Measurements from ENCODE around the gene EEA1. TPM values are rescaled to one million over a fixed set of nuclear protein-coding genes. Genes with fewer than 3 reads are reported as not detected.

The EEA1 gene
- total RNA-seq, 1 donor from 2014 or later = 12.0 TPM

DNA sequence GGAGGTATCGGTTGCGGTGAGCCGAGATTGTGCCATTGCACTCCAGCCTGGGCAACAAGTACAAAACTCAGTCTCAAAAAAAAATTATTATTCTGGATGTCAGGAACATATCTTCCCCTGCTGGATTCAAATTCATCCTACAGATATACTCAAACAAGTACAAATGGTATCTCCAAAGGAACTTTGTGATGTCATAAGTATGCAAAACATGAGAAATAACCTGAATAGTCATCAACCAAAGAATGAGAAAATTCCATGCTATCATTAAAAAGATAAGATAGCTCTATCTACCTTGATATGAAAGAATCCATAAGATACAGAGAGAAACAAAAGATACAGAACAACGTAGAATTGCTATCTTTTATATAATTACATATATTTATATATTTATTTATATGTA, 67.7 kb downstream of the EEA1 start:
- H3K36me3 Mint-ChIP-seq (ENCODE audit: unreplicated experiment) = peaks cover 4% of the 10 kb centered on the region
- DNase-seq = no peak
- no peaks in the 10 kb centered on the region for H3K9me3 Mint-ChIP-seq (ENCODE audit: unreplicated experiment)
- H3K27ac Mint-ChIP-seq (ENCODE audit: unreplicated experiment) = no peak overlapping the region
- peaks cover 2% of the 10 kb centered on the region for H3K27me3 Mint-ChIP-seq (ENCODE audit: unreplicated experiment)
- H3K4me1 Mint-ChIP-seq (ENCODE audit: low read depth, unreplicated experiment) = no peaks in the 10 kb centered on the region
- H3K4me3 Mint-ChIP-seq (ENCODE audit: unreplicated experiment) = no peak overlapping the region
- TF ChIP-seq, protein P1, sequence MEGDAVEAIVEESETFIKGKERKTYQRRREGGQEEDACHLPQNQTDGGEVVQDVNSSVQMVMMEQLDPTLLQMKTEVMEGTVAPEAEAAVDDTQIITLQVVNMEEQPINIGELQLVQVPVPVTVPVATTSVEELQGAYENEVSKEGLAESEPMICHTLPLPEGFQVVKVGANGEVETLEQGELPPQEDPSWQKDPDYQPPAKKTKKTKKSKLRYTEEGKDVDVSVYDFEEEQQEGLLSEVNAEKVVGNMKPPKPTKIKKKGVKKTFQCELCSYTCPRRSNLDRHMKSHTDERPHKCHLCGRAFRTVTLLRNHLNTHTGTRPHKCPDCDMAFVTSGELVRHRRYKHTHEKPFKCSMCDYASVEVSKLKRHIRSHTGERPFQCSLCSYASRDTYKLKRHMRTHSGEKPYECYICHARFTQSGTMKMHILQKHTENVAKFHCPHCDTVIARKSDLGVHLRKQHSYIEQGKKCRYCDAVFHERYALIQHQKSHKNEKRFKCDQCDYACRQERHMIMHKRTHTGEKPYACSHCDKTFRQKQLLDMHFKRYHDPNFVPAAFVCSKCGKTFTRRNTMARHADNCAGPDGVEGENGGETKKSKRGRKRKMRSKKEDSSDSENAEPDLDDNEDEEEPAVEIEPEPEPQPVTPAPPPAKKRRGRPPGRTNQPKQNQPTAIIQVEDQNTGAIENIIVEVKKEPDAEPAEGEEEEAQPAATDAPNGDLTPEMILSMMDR (IDR thresholded peaks at IDR 0.05; ENCODE audit: partially characterized antibody, unreplicated experiment) = no peak

DNA sequence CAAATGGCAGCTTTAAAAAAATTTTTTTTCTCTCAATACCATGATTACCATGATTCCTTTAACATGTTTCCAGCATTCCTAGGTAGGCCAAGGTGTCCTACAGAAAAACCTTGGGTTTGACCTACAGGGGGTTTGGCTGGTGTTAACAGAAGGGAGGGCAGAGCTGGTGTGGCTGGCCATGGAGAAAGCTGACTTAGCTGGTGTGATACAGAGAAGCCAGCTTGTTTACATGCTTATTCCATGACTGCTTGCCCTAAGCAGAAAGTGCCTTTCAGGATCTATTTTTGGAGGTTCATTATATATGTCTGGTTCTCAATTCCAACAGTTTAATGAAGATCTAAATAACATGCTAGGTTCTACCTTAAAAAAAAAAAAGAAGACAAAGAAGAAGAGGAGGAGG, 68.6 kb downstream of the EEA1 start:
- DNase-seq = no peak
- Mint-ChIP-seq H3K4me3 (ENCODE audit: unreplicated experiment) (no peak overlapping the region), H3K9me3 (ENCODE audit: unreplicated experiment) (no peaks in the 10 kb centered on the region), H3K27ac (ENCODE audit: unreplicated experiment) (no peak overlapping the region), H3K36me3 (ENCODE audit: unreplicated experiment) (peaks cover 4% of the 10 kb centered on the region), H3K4me1 (ENCODE audit: low read depth, unreplicated experiment) (no peaks in the 10 kb centered on the region), H3K27me3 (ENCODE audit: unreplicated experiment) (peaks cover 2% of the 10 kb centered on the region)
- TF ChIP-seq, protein P1 (IDR thresholded peaks at IDR 0.05; ENCODE audit: partially characterized antibody, unreplicated experiment) = no peak

DNA sequence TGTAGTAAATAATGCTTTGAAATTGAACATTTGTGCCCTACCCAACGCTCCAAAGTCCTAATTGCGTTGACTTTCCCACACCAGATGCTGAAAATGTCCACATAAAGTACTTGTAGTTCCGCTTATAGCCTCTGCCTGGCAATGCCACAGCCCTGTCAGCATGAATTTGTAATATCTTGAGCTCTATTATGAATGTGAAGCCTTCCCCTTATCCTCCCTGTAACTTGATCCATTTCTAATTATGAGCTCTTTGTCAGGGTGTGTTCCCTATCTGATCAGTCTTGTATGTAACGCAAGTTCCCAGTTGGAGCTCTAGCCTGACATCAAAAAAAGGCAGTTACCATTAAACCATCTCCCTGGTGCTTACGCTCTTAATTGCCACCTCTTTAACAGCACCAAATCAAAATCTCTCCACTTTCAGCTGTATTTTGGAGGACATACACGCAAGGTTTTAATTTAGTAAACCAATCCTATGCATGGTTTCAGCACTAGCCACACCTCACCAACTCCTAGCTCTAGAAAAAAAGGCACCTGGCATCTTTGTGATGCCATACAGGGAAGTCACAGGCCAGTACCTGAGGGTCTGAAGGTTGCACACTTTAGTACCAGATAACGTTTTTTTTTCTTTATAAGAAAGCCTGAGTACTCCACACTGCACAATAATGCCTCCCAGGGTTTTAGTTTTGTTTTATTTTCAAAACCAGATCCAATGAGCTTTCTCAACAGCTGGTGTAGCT, 69.3 kb downstream of the EEA1 start:
- H3K9me3 Mint-ChIP-seq (ENCODE audit: unreplicated experiment) = no peaks in the 10 kb centered on the region
- H3K27me3 Mint-ChIP-seq (ENCODE audit: unreplicated experiment) = peaks cover 2% of the 10 kb centered on the region
- peaks cover 4% of the 10 kb centered on the region for H3K36me3 Mint-ChIP-seq (ENCODE audit: unreplicated experiment)
- TF ChIP-seq, protein P1 (IDR thresholded peaks at IDR 0.05; ENCODE audit: partially characterized antibody, unreplicated experiment) = no peak
- H3K27ac Mint-ChIP-seq (ENCODE audit: unreplicated experiment) = no peak overlapping the region
- DNase-seq = no peak
- H3K4me3 Mint-ChIP-seq (ENCODE audit: unreplicated experiment) = no peak overlapping the region
- H3K4me1 Mint-ChIP-seq (ENCODE audit: low read depth, unreplicated experiment) = no peaks in the 10 kb centered on the region

DNA sequence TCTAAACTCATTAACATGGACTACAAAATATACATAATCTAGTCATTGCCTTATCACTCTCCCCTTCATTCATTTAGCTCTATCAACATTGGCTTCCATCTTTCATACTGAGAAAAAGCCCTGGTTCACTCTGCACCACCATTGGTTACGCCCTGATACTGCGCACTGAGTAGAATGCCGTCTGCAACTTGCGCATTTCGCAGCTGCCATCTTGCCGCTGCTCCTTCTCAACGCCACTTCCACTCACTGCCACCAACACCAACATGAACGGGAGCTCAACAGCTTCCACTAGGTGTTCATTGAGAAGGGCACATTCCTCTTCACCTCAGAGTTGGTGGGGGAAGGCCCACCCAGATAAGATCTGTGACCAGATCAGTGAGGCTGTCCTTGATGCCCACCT, 71.3 kb downstream of the EEA1 start:
- H3K36me3 Mint-ChIP-seq (ENCODE audit: unreplicated experiment) = peaks cover 4% of the 10 kb centered on the region
- no peaks in the 10 kb centered on the region for H3K4me1 Mint-ChIP-seq (ENCODE audit: low read depth, unreplicated experiment)
- no peaks in the 10 kb centered on the region for H3K9me3 Mint-ChIP-seq (ENCODE audit: unreplicated experiment)
- no peak for DNase-seq
- H3K4me3 Mint-ChIP-seq (ENCODE audit: unreplicated experiment) = no peak overlapping the region
- TF ChIP-seq, protein P1 (IDR thresholded peaks at IDR 0.05; ENCODE audit: partially characterized antibody, unreplicated experiment) = no peak
- H3K27ac Mint-ChIP-seq (ENCODE audit: unreplicated experiment) = no peak overlapping the region
- H3K27me3 Mint-ChIP-seq (ENCODE audit: unreplicated experiment) = peaks cover 2% of the 10 kb centered on the region

DNA sequence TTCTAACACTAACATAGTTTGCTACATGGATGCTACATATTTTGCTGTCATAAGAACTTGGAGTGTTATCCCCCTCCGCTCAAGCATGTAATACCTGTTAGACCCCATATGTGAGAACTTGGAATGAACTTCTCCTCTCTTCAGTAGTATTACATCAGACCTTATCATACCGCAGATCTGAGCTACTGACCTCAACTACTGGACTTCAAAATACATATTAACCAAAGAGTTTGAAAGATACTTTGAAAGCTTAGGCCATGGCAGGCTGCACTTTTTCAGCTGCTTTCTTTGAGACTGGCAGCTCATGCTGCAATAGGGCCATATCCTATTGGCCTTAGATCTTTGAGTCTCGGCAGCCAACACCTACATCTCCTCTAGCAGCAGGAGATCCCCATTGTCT, 74.8 kb downstream of the EEA1 start:
- TF ChIP-seq, protein P1 (IDR thresholded peaks at IDR 0.05; ENCODE audit: partially characterized antibody, unreplicated experiment) = no peak

More for the DNA sequence above, 74.8 kb downstream of the EEA1 start:
- H3K36me3 Mint-ChIP-seq (ENCODE audit: unreplicated experiment) = peaks cover 4% of the 10 kb centered on the region
- no peaks in the 10 kb centered on the region for H3K4me1 Mint-ChIP-seq (ENCODE audit: low read depth, unreplicated experiment)
- no peaks in the 10 kb centered on the region for H3K27me3 Mint-ChIP-seq (ENCODE audit: unreplicated experiment)
- DNase-seq = no peak
- H3K27ac Mint-ChIP-seq (ENCODE audit: unreplicated experiment) = no peak overlapping the region
- H3K9me3 Mint-ChIP-seq (ENCODE audit: unreplicated experiment) = no peaks in the 10 kb centered on the region
- no peak overlapping the region for H3K4me3 Mint-ChIP-seq (ENCODE audit: unreplicated experiment)
